ENCODE measurements around the gene CERS6. TPM values are rescaled to one million over a fixed set of nuclear protein-coding genes. Genes with fewer than 3 reads are reported as not detected.
"Not testable (repeated sequence)": the region's sequence is repeated elsewhere in the genome, so short reads cannot be mapped to it uniquely, and the experiment has no call there.

Gene CERS6
- total and polyA plus RNA-seq, 4 donors: 4.2 to 20.4 (median 10.1) TPM

DNA sequence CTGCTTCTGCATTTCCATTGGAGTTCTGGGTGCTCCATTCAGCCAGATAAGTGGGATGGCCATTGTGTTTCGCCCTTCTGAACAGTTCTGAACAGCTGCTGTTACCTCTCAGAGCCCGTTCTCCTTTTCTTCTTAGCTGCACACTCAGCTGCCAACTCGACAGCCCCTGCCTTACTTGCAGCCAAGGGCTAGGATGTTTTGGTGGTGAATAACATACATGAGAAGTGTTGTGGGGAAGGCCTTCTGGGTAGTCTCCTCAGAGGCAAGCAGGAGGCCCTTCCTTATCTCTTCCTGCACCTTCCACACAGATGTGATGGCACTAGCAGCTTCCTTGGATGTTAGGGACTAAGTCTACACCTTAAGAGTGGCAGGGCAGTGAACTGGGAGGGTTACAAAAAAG is 207.9 kb downstream of the CERS6 start:
- 91% methylated on average over 3 of the region's 3 CpGs for WGBS
- Histone ChIP-seq H3K27ac (ENCODE audit: low read depth in 1 of 2, low read length in 2 of 2) (no peak overlapping the region), H3K9me3 (ENCODE audit: control insufficient read depth in 4 of 4, low read length in 3 of 4) (no peaks in the 10 kb centered on the region), H3K27me3 (ENCODE audit: control insufficient read depth in 4 of 4, insufficient read depth in 4 of 4, low read length in 3 of 4) (no peaks in the 10 kb centered on the region), H3K4me1 (ENCODE audit: control insufficient read depth in 4 of 4, insufficient read depth in 4 of 4, low read length in 3 of 4) (peaks cover 0 to 1% (median 0%) of the 10 kb centered on the region in 4 donors), H3K9ac (ENCODE audit: low read depth in 1 of 2, low read length in 2 of 2) (no peak overlapping the region), H3K4me3 (ENCODE audit: low read depth in 1 of 3, low read length in 3 of 3) (no peak overlapping the region), H3K36me3 (ENCODE audit: control insufficient read depth in 4 of 4, insufficient read depth in 3 of 4, low read depth in 1 of 4, low read length in 3 of 4) (no peaks in the 10 kb centered on the region)
- DNase-seq (ENCODE audit: low spot score): no peak
- TF ChIP-seq TAF1 (conservative IDR thresholded peaks at IDR 0.05): no peak
- TF ChIP-seq SP1 (IDR thresholded peaks at IDR 0.05): no peak
- TF ChIP-seq YY1 (IDR thresholded peaks at IDR 0.05): no peak
- no peak for TF ChIP-seq FOXA1 (IDR thresholded peaks at IDR 0.05)
- TF ChIP-seq JUND (IDR thresholded peaks at IDR 0.05): no peak
- TF ChIP-seq HNF4A (conservative IDR thresholded peaks at IDR 0.05): no peak
- TF ChIP-seq RXRA (IDR thresholded peaks at IDR 0.05): no peak
- TF ChIP-seq, protein P1, sequence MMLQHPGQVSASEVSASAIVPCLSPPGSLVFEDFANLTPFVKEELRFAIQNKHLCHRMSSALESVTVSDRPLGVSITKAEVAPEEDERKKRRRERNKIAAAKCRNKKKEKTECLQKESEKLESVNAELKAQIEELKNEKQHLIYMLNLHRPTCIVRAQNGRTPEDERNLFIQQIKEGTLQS (IDR thresholded peaks at IDR 0.05): no peak
- no peak for TF ChIP-seq EGR1 (IDR thresholded peaks at IDR 0.05; ENCODE audit: low read depth in 2 of 2)
- no peak for TF ChIP-seq GABPA (IDR thresholded peaks at IDR 0.05 in 1 of 2, conservative IDR thresholded peaks at IDR 0.05 in 1 of 2)
- TF ChIP-seq REST (IDR thresholded peaks at IDR 0.05): no peak
- TF ChIP-seq RAD21 (IDR thresholded peaks at IDR 0.05): no peak
- TF ChIP-seq, protein P2, sequence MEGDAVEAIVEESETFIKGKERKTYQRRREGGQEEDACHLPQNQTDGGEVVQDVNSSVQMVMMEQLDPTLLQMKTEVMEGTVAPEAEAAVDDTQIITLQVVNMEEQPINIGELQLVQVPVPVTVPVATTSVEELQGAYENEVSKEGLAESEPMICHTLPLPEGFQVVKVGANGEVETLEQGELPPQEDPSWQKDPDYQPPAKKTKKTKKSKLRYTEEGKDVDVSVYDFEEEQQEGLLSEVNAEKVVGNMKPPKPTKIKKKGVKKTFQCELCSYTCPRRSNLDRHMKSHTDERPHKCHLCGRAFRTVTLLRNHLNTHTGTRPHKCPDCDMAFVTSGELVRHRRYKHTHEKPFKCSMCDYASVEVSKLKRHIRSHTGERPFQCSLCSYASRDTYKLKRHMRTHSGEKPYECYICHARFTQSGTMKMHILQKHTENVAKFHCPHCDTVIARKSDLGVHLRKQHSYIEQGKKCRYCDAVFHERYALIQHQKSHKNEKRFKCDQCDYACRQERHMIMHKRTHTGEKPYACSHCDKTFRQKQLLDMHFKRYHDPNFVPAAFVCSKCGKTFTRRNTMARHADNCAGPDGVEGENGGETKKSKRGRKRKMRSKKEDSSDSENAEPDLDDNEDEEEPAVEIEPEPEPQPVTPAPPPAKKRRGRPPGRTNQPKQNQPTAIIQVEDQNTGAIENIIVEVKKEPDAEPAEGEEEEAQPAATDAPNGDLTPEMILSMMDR (IDR thresholded peaks at IDR 0.05; ENCODE audit: low read depth, low read length, missing input control): no peak
- TF ChIP-seq HNF4G (IDR thresholded peaks at IDR 0.05): no peak
- no peak for TF ChIP-seq MAX (IDR thresholded peaks at IDR 0.05)
- no peak for TF ChIP-seq NR2F2 (IDR thresholded peaks at IDR 0.05)

DNA sequence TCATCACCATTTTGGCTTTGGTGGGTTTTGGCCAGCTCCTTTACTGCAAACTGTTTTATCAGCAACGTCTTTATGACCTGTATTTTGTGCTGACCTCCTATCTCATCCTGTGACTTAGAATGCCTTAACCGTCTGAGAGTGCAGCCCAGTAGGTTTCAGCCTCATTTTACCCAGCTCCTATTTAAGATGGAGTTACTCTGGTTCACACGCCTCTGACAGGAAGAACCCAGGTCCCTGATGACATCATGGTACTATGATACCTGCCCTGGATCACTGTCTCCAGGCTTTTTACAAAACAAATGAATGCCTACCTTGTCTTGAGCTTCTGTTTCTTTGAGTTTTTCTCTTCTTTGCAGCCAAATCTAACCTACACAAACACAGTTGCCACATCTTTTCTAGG is 208.6 kb downstream of the CERS6 start:
- 90% methylated on average over 3 of the region's 3 CpGs for WGBS
- H3K4me1 ChIP-seq (ENCODE audit: control insufficient read depth in 4 of 4, insufficient read depth in 4 of 4, low read length in 3 of 4); H3K9ac ChIP-seq (ENCODE audit: low read depth in 1 of 2, low read length in 2 of 2); H3K9me3 ChIP-seq (ENCODE audit: control insufficient read depth in 4 of 4, low read length in 3 of 4); DNase-seq (ENCODE audit: low spot score); H3K27ac ChIP-seq (ENCODE audit: low read depth in 1 of 2, low read length in 2 of 2); H3K27me3 ChIP-seq (ENCODE audit: control insufficient read depth in 4 of 4, insufficient read depth in 4 of 4, low read length in 3 of 4); H3K36me3 ChIP-seq (ENCODE audit: control insufficient read depth in 4 of 4, insufficient read depth in 3 of 4, low read depth in 1 of 4, low read length in 3 of 4); H3K4me3 ChIP-seq (ENCODE audit: low read depth in 1 of 3, low read length in 3 of 3): not testable (repeated sequence)

Measured in liver (tissue), 9 donors.